Mesenchymal stem cell (in vitro differentiated cells and primary cell): ENCODE results near the gene NKAP.
"Not testable (repeated sequence)": the region's sequence is repeated elsewhere in the genome, so short reads cannot be mapped to it uniquely, and the experiment has no call there.

Experiments
- DNase-seq: peaks from one replicate; pipeline ENCODE4 v3.0.0-alpha.2; 2013
- H2AFZ ChIP-seq: one replicate; pipeline ENCODE4 v1.6.1; 2013; ENCODE audit warnings: low read depth, mild to moderate bottlenecking, control low read depth, inconsistent platforms, low read length, moderate library complexity
- H2AK5ac ChIP-seq: 2 replicates; pipeline ENCODE4 v1.6.1; 2013; ENCODE audit warnings: low read length, moderate library complexity, mild to moderate bottlenecking, inconsistent platforms; ENCODE audit not compliant: severe bottlenecking
- H2BK120ac ChIP-seq: one replicate; pipeline ENCODE4 v1.6.1; 2013; ENCODE audit warnings: low read depth, mild to moderate bottlenecking, inconsistent platforms, low read length, moderate library complexity
- H2BK12ac ChIP-seq, 2 experiments: one replicate each; pipeline ENCODE4 v1.6.1; 2013; ENCODE audit warnings: inconsistent platforms in 2 of 2, low read length in 2 of 2, mild to moderate bottlenecking in 2 of 2, moderate library complexity in 2 of 2, control low read depth in 1 of 2
- H2BK15ac ChIP-seq: one replicate; pipeline ENCODE4 v1.6.1; 2013; ENCODE audit warnings: mild to moderate bottlenecking, low read depth, inconsistent platforms; ENCODE audit not compliant: poor library complexity, severe bottlenecking
- H2BK5ac ChIP-seq: 2 replicates; pipeline ENCODE4 v1.6.1; 2013; ENCODE audit warnings: low read depth, mild to moderate bottlenecking, low read length, control low read depth, inconsistent platforms; ENCODE audit not compliant: poor library complexity, severe bottlenecking
- H3K14ac ChIP-seq, 2 experiments: one replicate each; pipeline ENCODE4 v1.6.1; 2013; ENCODE audit warnings: inconsistent platforms in 2 of 2, low read length in 2 of 2, control low read depth in 1 of 2, mild to moderate bottlenecking in 1 of 2, moderate library complexity in 1 of 2
- H3K18ac ChIP-seq, 2 experiments: one replicate each; pipeline ENCODE4 v1.6.1; 2013; ENCODE audit warnings: inconsistent platforms in 2 of 2, low read length in 2 of 2, control low read depth in 1 of 2, low read depth in 1 of 2, mild to moderate bottlenecking in 1 of 2
- H3K23ac ChIP-seq, 2 experiments: one replicate each; pipeline ENCODE4 v1.6.1; 2013; ENCODE audit warnings: inconsistent platforms in 2 of 2, low read length in 2 of 2, mild to moderate bottlenecking in 2 of 2, moderate library complexity in 2 of 2, control low read depth in 1 of 2
- H3K27ac ChIP-seq: 2 replicates; pipeline ENCODE4 v1.5.1; 2013; ENCODE audit warnings: mild to moderate bottlenecking, moderate library complexity, low read length, control low read depth, inconsistent platforms; ENCODE audit not compliant: poor library complexity, severe bottlenecking
- H3K27me3 ChIP-seq, 2 experiments: 2 replicates each; pipeline versions ENCODE4 v1.6.1 to v1.7.0; 2013; ENCODE audit warnings: low read length in 2 of 2, mild to moderate bottlenecking in 2 of 2, moderate library complexity in 2 of 2, control low read depth in 1 of 2, inconsistent platforms in 1 of 2; ENCODE audit not compliant: control insufficient read depth in 1 of 2, insufficient read depth in 1 of 2
- H3K36me3 ChIP-seq, 2 experiments: 2 replicates each; pipeline versions ENCODE4 v1.6.1 to v1.7.0; 2013; ENCODE audit warnings: low read length in 2 of 2, control low read depth in 1 of 2, inconsistent platforms in 1 of 2, low read depth in 1 of 2, mild to moderate bottlenecking in 1 of 2; ENCODE audit not compliant: insufficient read depth in 2 of 2, control insufficient read depth in 1 of 2
- H3K4ac ChIP-seq, 2 experiments: one replicate each; pipeline ENCODE4 v1.6.1; 2013; ENCODE audit warnings: inconsistent platforms in 2 of 2, low read length in 2 of 2, mild to moderate bottlenecking in 2 of 2, moderate library complexity in 2 of 2, control low read depth in 1 of 2, low read depth in 1 of 2
- H3K4me1 ChIP-seq: 2 replicates; pipeline ENCODE4 v1.6.1; 2013; ENCODE audit warnings: low read depth, low read length, control low read depth; ENCODE audit not compliant: control insufficient read depth, insufficient read depth
- H3K4me2 ChIP-seq: 2 replicates; pipeline ENCODE4 v1.6.1; 2013; ENCODE audit warnings: low read length, mild to moderate bottlenecking, inconsistent platforms; ENCODE audit not compliant: poor library complexity, severe bottlenecking
- H3K4me3 ChIP-seq, 2 experiments: 2 replicates each; pipeline versions ENCODE4 v1.5.1 to v1.7.0; 2013; ENCODE audit warnings: low read length in 2 of 2, mild to moderate bottlenecking in 2 of 2, control low read depth in 1 of 2, low read depth in 1 of 2; ENCODE audit not compliant: insufficient read depth in 1 of 2
- H3K79me1 ChIP-seq: replicated peaks from 2 replicates; pipeline ENCODE4 v1.6.1; 2013; ENCODE audit warnings: mild to moderate bottlenecking, control low read depth, low read length, inconsistent platforms; ENCODE audit not compliant: poor library complexity, severe bottlenecking
- H3K9ac ChIP-seq: 2 replicates; pipeline ENCODE4 v1.7.0; 2013; ENCODE audit warnings: mild to moderate bottlenecking, low read length, moderate library complexity
- H3K9me3 ChIP-seq: 2 replicates; pipeline ENCODE4 v1.7.0; 2013; ENCODE audit warnings: mild to moderate bottlenecking, low read length; ENCODE audit not compliant: control insufficient read depth
- H4K8ac ChIP-seq: one replicate; pipeline ENCODE4 v1.6.1; 2013; ENCODE audit warnings: inconsistent platforms, mild to moderate bottlenecking, low read length, moderate library complexity
- H4K91ac ChIP-seq: one replicate; pipeline ENCODE4 v1.6.1; 2013; ENCODE audit warnings: mild to moderate bottlenecking, low read length, inconsistent platforms
- WGBS: methylation state at CpG from one replicate; pipeline ENCODE4 v1.1.7; 2013; ENCODE audit warnings: mixed read lengths; 5-methylcytosine and 5-hydroxymethylcytosine counted together

NKAP gene

GRCh38 chrX:119970574-119970973 lies 27.0 kb upstream of the NKAP start:
- Histone ChIP-seq H3K4me3 (no peak overlapping the region), H3K23ac (no peak overlapping the region), H4K91ac (no peak overlapping the region), H2AFZ (no peak overlapping the region), H3K27ac (no peak overlapping the region), H4K8ac (no peak overlapping the region), H3K79me1 (no peaks in the 10 kb centered on the region), H2BK5ac (no peak overlapping the region), H3K36me3 (no peaks in the 10 kb centered on the region), H3K9me3 (no peaks in the 10 kb centered on the region), H3K18ac (no peak overlapping the region), H2BK120ac (no peak overlapping the region), H2AK5ac (no peak overlapping the region), H3K14ac (no peak overlapping the region), H3K9ac (no peak overlapping the region), H3K4me2 (no peak overlapping the region), H3K4ac (no peak overlapping the region), H3K4me1 (no peaks in the 10 kb centered on the region), H2BK12ac (no peak overlapping the region), H3K27me3 (no peaks in the 10 kb centered on the region), H2BK15ac (no peak overlapping the region)
- 95% methylated on average over 3 of the region's 6 CpGs for WGBS
- DNase-seq = no peak

GRCh38 chrX:119966837-119967236 lies 23.3 kb upstream of the NKAP start:
- H2AFZ ChIP-seq, H3K4me1 ChIP-seq, H2AK5ac ChIP-seq, H3K18ac ChIP-seq, H3K4ac ChIP-seq, H3K79me1 ChIP-seq, H3K9ac ChIP-seq, H3K9me3 ChIP-seq, H4K91ac ChIP-seq, H3K4me2 ChIP-seq, DNase-seq, H2BK5ac ChIP-seq, H4K8ac ChIP-seq, H3K14ac ChIP-seq, H3K4me3 ChIP-seq, H3K36me3 ChIP-seq, H2BK12ac ChIP-seq, H2BK15ac ChIP-seq, H3K23ac ChIP-seq, H3K27ac ChIP-seq, H2BK120ac ChIP-seq, H3K27me3 ChIP-seq: not testable (repeated sequence)
- WGBS = no CpG with 5 or more reads among the region's 1 CpG

DNA sequence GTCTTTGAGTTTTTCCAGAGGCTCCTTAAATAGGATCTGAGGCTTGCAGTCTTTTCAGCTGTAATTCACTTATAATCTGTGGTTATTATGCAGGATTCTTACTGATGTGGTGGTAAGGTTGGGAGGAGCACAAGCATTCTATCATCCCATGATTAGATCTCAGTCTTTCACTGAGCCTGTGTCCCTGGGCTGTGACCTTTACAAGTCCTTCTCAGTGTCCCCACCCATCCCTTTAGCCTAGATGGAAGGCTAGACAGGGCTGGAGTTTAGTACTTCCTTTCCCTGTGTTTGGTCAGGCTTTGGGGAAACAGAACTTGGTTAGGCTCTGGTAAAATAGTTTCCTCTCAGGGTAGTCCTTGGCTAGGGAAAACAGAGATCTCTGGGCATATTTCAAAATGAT lies 17.1 kb upstream of the NKAP start:
- Histone ChIP-seq H2AK5ac (no peak overlapping the region), H2BK120ac (no peak overlapping the region), H3K36me3 (no peaks in the 10 kb centered on the region), H3K23ac (no peak overlapping the region), H4K8ac (no peak overlapping the region), H3K4me1 (no peaks in the 10 kb centered on the region), H2BK15ac (no peak overlapping the region), H3K27me3 (no peaks in the 10 kb centered on the region), H3K9me3 (no peaks in the 10 kb centered on the region), H2BK5ac (no peak overlapping the region), H3K79me1 (no peaks in the 10 kb centered on the region), H4K91ac (no peak overlapping the region), H3K18ac (no peak overlapping the region), H2AFZ (no peak overlapping the region), H3K27ac (no peak overlapping the region), H3K4ac (no peak overlapping the region), H2BK12ac (no peak overlapping the region), H3K4me3 (no peak overlapping the region), H3K4me2 (no peak overlapping the region), H3K9ac (no peak overlapping the region), H3K14ac (no peak overlapping the region)
- DNase-seq = no peak

- H3K79me1 ChIP-seq, H3K4me2 ChIP-seq, DNase-seq, H3K27ac ChIP-seq, H3K23ac ChIP-seq, H3K4ac ChIP-seq, H3K9me3 ChIP-seq, H3K36me3 ChIP-seq, H3K9ac ChIP-seq, H2BK5ac ChIP-seq, H2BK12ac ChIP-seq, H2BK15ac ChIP-seq, H4K91ac ChIP-seq, H3K14ac ChIP-seq, H2BK120ac ChIP-seq, H4K8ac ChIP-seq, H3K18ac ChIP-seq, H2AFZ ChIP-seq, H3K4me1 ChIP-seq, H3K27me3 ChIP-seq, H3K4me3 ChIP-seq, H2AK5ac ChIP-seq: not testable (repeated sequence)
- WGBS = 90% methylated on average over 20 of the region's 21 CpGs
Measured at GRCh38 chrX:119955807-119956570, 12.4 kb upstream of the NKAP start.
